COLO829 (cell line): ENCODE measurements around the gene PRKAG2.

Experiments used
- DNase-seq: peaks from one replicate; pipeline ENCODE4 v3.0.0; 2012; ENCODE audit warnings: low spot score

Gene PRKAG2

GRCh38 chr7:151511946-151512345 lies 365.0 kb downstream of the PRKAG2 start:
- DNase-seq, result no peak

GRCh38 chr7:151511270-151511669 lies 365.6 kb downstream of the PRKAG2 start:
- no peak for DNase-seq

GRCh38 chr7:151509670-151510333 lies 367.1 kb downstream of the PRKAG2 start:
- no peak for DNase-seq

GRCh38 chr7:151508991-151509390 lies 367.9 kb downstream of the PRKAG2 start:
- DNase-seq, result no peak

GRCh38 chr7:151507806-151508205 lies 369.1 kb downstream of the PRKAG2 start:
- no peak for DNase-seq

- DNase-seq, result no peak
Observed at GRCh38 chr7:151506901-151507382, 370.0 kb downstream of the PRKAG2 start.
